ENCODE data around the gene UBL5.

UBL5 gene

DNA sequence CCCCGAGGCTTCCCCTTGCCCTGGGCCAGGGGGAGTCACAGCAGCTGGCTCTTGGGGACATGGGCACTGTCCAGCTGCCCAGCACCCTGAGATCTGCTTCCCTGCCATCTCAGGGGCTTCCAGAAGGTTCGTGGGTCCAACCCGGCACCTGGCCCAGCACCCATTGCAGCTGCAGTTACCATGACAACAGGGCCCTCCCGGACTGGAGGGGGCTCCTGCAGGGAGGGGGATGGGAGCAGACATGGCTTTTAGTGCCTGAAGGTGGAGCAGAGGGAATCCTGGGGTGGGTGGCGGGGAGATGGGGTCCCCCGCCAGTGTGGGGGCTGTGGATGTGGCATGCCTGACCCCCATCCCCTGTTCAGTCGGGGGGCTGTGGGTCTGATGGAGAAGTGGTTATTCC, 22.1 kb downstream of the UBL5 start:
- H3K9ac ChIP-seq (ENCODE audit: low read length in 5 of 5): no peak overlapping the region

DNA sequence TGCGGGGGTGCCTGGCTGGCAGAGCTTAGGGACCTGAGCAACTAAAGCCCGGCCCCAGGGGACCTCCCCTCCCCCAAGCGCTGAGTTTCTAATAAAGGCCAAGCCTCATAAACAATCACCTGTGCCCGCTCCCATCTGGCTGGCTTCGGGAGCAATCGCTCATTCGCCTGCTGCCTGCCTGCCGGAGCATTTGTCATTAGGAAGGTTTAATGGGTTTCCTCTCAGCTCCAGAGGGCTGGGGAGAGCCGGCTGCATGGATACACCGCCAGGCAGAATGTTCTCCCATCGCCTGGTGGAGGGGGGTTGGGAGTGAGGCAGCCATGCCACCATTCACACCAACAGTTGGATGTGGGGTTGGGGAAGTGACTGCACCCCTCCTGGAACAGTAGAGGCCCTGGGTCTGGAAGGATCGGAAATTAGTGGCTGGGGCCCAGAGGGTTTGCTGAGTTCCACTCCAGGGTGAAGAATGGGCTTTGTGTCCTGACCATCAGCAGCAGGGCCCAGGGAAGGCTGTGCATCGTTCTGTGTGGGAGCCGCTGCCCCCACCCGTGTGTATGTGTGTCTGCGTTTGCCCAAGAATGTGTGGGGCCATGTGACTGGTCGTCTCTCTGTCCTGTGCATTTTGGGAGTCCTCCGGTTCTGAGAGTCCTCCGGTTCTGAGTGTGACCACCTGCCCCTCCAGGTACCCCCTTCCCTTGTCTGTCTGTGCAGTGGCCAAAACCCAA, 22.7 kb downstream of the UBL5 start:
- no peak overlapping the region for H3K9ac ChIP-seq (ENCODE audit: low read length in 5 of 5)
- H3K27me3 ChIP-seq (ENCODE audit: control insufficient read depth in 5 of 5, insufficient read depth in 4 of 5, low read length in 5 of 5): no peaks in the 10 kb centered on the region
- H3K4me1 ChIP-seq (ENCODE audit: control insufficient read depth in 5 of 5, insufficient read depth in 5 of 5, low read length in 5 of 5): peaks cover 0 to 28% (median 16%) of the 10 kb centered on the region in 5 donors
- H3K4me3 ChIP-seq (ENCODE audit: low read depth in 1 of 5, low read length in 5 of 5): no peak overlapping the region
- no peaks in the 10 kb centered on the region for H3K9me3 ChIP-seq (ENCODE audit: control insufficient read depth in 5 of 5, low read length in 5 of 5)
- no peak overlapping the region for H3K27ac ChIP-seq (ENCODE audit: low read depth, low read length)
- H3K36me3 ChIP-seq (ENCODE audit: control insufficient read depth in 5 of 5, insufficient read depth in 5 of 5, low read length in 5 of 5): peaks cover 0 to 71% (median 39%) of the 10 kb centered on the region in 5 donors

More for the DNA sequence above, 22.1 kb downstream of the UBL5 start:
- H3K4me3 ChIP-seq (ENCODE audit: low read depth in 1 of 5, low read length in 5 of 5): no peak overlapping the region
- peaks cover 0 to 28% (median 16%) of the 10 kb centered on the region in 5 donors for H3K4me1 ChIP-seq (ENCODE audit: control insufficient read depth in 5 of 5, insufficient read depth in 5 of 5, low read length in 5 of 5)
- H3K9me3 ChIP-seq (ENCODE audit: control insufficient read depth in 5 of 5, low read length in 5 of 5): no peaks in the 10 kb centered on the region
- no peaks in the 10 kb centered on the region for H3K27me3 ChIP-seq (ENCODE audit: control insufficient read depth in 5 of 5, insufficient read depth in 4 of 5, low read length in 5 of 5)
- H3K36me3 ChIP-seq (ENCODE audit: control insufficient read depth in 5 of 5, insufficient read depth in 5 of 5, low read length in 5 of 5): peaks cover 0 to 75% (median 42%) of the 10 kb centered on the region in 5 donors
- H3K27ac ChIP-seq (ENCODE audit: low read depth, low read length): no peak overlapping the region

DNA sequence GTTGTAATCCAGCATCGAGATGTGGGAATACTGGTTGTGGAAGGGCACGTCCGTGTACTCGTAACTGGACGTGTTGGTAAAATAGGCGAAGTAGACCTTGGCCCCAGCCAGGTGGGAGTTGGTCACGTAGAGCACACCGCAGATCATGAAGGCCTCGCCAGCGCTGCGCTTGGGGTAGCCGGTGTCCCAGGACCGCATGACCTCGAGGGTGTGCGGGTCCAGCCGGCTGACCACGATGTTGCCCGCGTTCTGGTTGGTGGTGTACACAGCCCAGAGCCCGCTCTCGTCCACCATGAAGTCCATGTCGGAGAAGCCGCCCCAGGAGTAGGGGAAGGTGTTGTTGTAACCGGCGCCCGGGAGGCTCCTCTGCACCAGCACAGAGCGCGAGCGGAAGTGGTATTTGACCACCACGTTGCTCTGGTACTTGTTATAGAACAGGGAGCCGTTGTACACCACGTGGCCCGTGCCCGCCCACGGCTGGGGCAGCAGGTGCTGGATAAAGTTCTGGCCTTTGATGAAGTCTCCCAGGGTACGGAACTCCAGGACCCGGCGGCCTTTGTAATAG, 26.6 kb downstream of the UBL5 start:
- H3K4me1 ChIP-seq (ENCODE audit: control insufficient read depth in 5 of 5, insufficient read depth in 5 of 5, low read length in 5 of 5): peaks cover 0 to 11% (median 2%) of the 10 kb centered on the region in 5 donors
- no peaks in the 10 kb centered on the region for H3K9me3 ChIP-seq (ENCODE audit: control insufficient read depth in 5 of 5, low read length in 5 of 5)
- no peak overlapping the region for H3K4me3 ChIP-seq (ENCODE audit: low read depth in 1 of 5, low read length in 5 of 5)
- no peak overlapping the region for H3K27ac ChIP-seq (ENCODE audit: low read depth, low read length)
- no peak overlapping the region for H3K9ac ChIP-seq (ENCODE audit: low read length in 5 of 5)
- H3K27me3 ChIP-seq (ENCODE audit: control insufficient read depth in 5 of 5, insufficient read depth in 4 of 5, low read length in 5 of 5): no peaks in the 10 kb centered on the region
- H3K36me3 ChIP-seq (ENCODE audit: control insufficient read depth in 5 of 5, insufficient read depth in 5 of 5, low read length in 5 of 5): peaks cover 0 to 52% (median 38%) of the 10 kb centered on the region in 5 donors

DNA sequence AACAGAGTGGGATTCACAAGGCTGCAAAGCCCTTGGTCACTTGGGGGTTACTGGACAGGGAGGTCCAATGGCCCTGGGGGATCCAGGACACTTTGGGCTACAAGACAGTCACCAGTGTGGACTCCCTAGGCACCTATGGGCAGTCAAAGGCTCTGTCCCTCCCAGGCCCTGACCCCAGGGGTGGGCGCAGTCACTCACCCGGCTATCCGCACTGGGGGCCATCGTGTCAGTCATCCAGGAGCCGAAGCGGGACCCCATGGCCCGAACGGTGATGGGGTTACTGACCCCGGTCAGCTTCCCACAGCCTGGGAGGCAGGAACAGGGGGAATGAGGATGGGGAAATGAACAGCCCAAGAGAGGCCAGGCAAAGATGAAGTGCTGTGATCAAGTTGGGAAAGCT, 28.9 kb downstream of the UBL5 start:
- peaks cover 0 to 11% (median 2%) of the 10 kb centered on the region in 5 donors for H3K4me1 ChIP-seq (ENCODE audit: control insufficient read depth in 5 of 5, insufficient read depth in 5 of 5, low read length in 5 of 5)
- H3K36me3 ChIP-seq (ENCODE audit: control insufficient read depth in 5 of 5, insufficient read depth in 5 of 5, low read length in 5 of 5): peaks cover 0 to 39% (median 31%) of the 10 kb centered on the region in 5 donors
- H3K9me3 ChIP-seq (ENCODE audit: control insufficient read depth in 5 of 5, low read length in 5 of 5): no peaks in the 10 kb centered on the region

DNA sequence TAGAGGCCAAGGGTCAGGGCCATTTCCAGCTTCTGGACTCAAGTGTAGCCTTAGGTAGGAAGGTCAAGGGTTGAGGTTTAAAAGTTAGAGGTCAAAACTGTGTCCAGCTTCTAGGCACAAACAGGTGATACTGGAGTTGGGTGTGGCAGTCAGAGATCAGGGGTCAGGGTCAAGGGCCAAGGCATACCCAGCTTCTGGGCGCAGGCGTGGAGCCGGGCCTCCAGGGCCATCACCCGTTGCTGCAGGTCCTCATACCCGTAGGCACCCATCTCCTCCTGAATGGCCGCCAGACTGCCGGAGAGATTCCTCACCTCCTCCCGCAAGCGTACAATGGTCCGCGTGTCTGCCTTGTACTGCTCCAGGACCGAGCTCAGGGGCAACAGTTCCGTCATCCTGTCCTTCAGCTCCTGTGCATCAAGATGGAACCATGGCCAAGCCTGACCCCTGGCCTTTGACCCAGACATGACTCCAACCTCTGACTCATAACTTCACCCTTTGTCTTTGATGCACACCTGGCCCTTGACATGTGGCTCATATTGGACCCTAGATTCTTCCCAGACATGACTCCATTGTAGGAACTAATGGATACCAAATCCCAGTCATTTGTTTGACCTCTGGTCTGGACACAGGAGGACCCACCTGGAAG, 29.5 kb downstream of the UBL5 start:
- H3K27ac ChIP-seq (ENCODE audit: low read depth, low read length): no peak overlapping the region
- no peaks in the 10 kb centered on the region for H3K9me3 ChIP-seq (ENCODE audit: control insufficient read depth in 5 of 5, low read length in 5 of 5)
- H3K9ac ChIP-seq (ENCODE audit: low read length in 5 of 5): no peak overlapping the region

More for the DNA sequence above, 28.9 kb downstream of the UBL5 start:
- Histone ChIP-seq H3K9ac (ENCODE audit: low read length in 5 of 5) (no peak overlapping the region), H3K27me3 (ENCODE audit: control insufficient read depth in 5 of 5, insufficient read depth in 4 of 5, low read length in 5 of 5) (no peaks in the 10 kb centered on the region), H3K4me3 (ENCODE audit: low read depth in 1 of 5, low read length in 5 of 5) (no peak overlapping the region), H3K27ac (ENCODE audit: low read depth, low read length) (no peak overlapping the region)

DNA sequence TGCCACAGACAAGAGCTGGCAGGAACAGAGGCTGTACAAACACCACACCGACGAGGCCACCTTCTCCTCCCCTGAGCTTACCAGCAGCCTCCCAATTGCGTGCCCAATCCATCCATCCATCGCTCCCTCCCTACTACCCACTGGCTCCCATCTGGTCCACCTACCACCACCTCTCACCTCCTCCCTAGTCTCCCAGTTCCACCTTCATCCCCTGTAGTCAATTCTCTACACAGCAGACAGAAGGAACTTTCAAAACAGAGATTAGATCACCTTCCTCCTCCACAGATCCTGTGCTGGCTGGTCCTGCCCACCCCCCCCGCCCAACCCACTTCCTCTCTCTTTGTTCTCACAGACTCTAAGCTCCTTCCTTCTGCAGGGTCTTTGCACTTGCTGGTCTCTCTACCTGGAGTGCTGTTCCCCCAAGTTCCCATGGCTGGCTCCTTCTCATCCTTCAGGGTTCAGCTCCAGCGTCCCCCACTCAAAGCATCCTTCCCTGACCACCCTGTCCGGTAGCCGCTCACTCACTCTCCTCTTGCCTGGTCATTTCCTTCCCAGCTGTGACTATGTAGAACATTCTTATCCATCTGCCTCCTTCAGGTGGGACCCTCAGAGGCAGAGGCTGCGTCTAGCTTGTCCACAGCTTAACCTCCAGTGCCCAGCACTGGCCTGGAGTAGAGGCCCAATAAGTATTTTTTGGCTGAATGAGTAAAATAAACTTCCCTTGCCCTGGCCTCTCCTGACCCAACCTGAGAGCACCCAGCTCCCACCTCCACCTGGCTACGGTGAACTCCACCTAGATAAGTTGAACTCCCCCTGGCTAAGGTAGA, 30.4 kb downstream of the UBL5 start:
- no peaks in the 10 kb centered on the region for H3K9me3 ChIP-seq (ENCODE audit: control insufficient read depth in 5 of 5, low read length in 5 of 5)
- H3K36me3 ChIP-seq (ENCODE audit: control insufficient read depth in 5 of 5, insufficient read depth in 5 of 5, low read length in 5 of 5): peaks cover 0 to 37% (median 26%) of the 10 kb centered on the region in 5 donors
- H3K4me3 ChIP-seq (ENCODE audit: low read depth in 1 of 5, low read length in 5 of 5): no peak overlapping the region
- H3K27me3 ChIP-seq (ENCODE audit: control insufficient read depth in 5 of 5, insufficient read depth in 4 of 5, low read length in 5 of 5): no peaks in the 10 kb centered on the region
- H3K9ac ChIP-seq (ENCODE audit: low read length in 5 of 5): no peak overlapping the region
- H3K27ac ChIP-seq (ENCODE audit: low read depth, low read length): no peak overlapping the region
- H3K4me1 ChIP-seq (ENCODE audit: control insufficient read depth in 5 of 5, insufficient read depth in 5 of 5, low read length in 5 of 5): peaks cover 0 to 11% (median 2%) of the 10 kb centered on the region in 5 donors

More for the DNA sequence above, 29.5 kb downstream of the UBL5 start:
- H3K4me3 ChIP-seq (ENCODE audit: low read depth in 1 of 5, low read length in 5 of 5): no peak overlapping the region
- H3K4me1 ChIP-seq (ENCODE audit: control insufficient read depth in 5 of 5, insufficient read depth in 5 of 5, low read length in 5 of 5): peaks cover 0 to 11% (median 2%) of the 10 kb centered on the region in 5 donors
- no peaks in the 10 kb centered on the region for H3K27me3 ChIP-seq (ENCODE audit: control insufficient read depth in 5 of 5, insufficient read depth in 4 of 5, low read length in 5 of 5)
- peaks cover 0 to 36% (median 26%) of the 10 kb centered on the region in 5 donors for H3K36me3 ChIP-seq (ENCODE audit: control insufficient read depth in 5 of 5, insufficient read depth in 5 of 5, low read length in 5 of 5)

DNA sequence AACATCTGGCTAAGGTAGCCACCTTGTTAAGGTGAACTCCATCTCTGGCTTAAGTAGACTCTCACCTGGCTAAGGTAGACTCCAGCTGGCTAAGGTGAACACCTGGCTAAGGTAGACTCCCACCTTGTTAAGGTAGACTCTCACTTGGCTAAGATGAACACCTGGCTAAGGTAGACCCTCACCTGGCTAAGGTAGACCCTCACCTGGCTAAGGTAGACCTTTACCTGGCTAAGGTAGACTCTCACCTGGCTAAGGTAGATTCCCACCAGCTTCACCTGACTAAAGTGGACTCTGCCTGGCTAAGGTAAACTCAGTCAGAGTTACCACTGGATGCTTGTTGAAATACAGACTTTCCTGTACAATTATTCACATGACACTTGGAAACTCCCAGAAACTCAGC, 31.0 kb downstream of the UBL5 start:
- Histone ChIP-seq H3K27ac (ENCODE audit: low read depth, low read length) (no peak overlapping the region), H3K4me3 (ENCODE audit: low read depth in 1 of 5, low read length in 5 of 5) (no peak overlapping the region)

DNA sequence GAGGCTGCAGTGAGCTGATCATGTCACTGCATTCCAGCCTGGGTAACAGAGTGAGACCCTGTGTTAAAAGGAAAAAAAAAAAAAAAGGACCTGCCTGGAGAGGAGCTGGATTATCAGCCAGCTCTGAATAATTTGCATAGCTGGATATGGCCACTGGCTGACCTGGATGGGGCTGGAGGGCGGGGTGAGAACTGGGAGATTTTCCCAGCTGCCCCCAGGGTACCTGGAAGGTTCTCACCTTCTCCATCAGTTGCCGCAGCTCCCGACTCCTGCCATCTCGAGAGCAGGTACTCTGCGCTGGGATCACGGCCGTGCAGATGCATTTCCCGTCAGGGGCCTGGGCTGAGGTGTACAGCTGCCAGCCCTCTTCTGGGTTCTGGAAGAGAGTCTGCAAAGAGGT, 32.7 kb downstream of the UBL5 start:
- no peak overlapping the region for H3K4me3 ChIP-seq (ENCODE audit: low read depth in 1 of 5, low read length in 5 of 5)
- no peak overlapping the region for H3K9ac ChIP-seq (ENCODE audit: low read length in 5 of 5)
- peaks cover 0 to 27% (median 18%) of the 10 kb centered on the region in 5 donors for H3K36me3 ChIP-seq (ENCODE audit: control insufficient read depth in 5 of 5, insufficient read depth in 5 of 5, low read length in 5 of 5)
- peaks cover 0 to 11% (median 2%) of the 10 kb centered on the region in 5 donors for H3K4me1 ChIP-seq (ENCODE audit: control insufficient read depth in 5 of 5, insufficient read depth in 5 of 5, low read length in 5 of 5)
- no peak overlapping the region for H3K27ac ChIP-seq (ENCODE audit: low read depth, low read length)
- no peaks in the 10 kb centered on the region for H3K27me3 ChIP-seq (ENCODE audit: control insufficient read depth in 5 of 5, insufficient read depth in 4 of 5, low read length in 5 of 5)
- no peaks in the 10 kb centered on the region for H3K9me3 ChIP-seq (ENCODE audit: control insufficient read depth in 5 of 5, low read length in 5 of 5)

More for the DNA sequence above, 31.0 kb downstream of the UBL5 start:
- Histone ChIP-seq H3K4me1 (ENCODE audit: control insufficient read depth in 5 of 5, insufficient read depth in 5 of 5, low read length in 5 of 5) (peaks cover 0 to 11% (median 0%) of the 10 kb centered on the region in 5 donors), H3K9ac (ENCODE audit: low read length in 5 of 5) (no peak overlapping the region), H3K36me3 (ENCODE audit: control insufficient read depth in 5 of 5, insufficient read depth in 5 of 5, low read length in 5 of 5) (peaks cover 0 to 38% (median 26%) of the 10 kb centered on the region in 5 donors), H3K9me3 (ENCODE audit: control insufficient read depth in 5 of 5, low read length in 5 of 5) (no peaks in the 10 kb centered on the region), H3K27me3 (ENCODE audit: control insufficient read depth in 5 of 5, insufficient read depth in 4 of 5, low read length in 5 of 5) (no peaks in the 10 kb centered on the region)

DNA sequence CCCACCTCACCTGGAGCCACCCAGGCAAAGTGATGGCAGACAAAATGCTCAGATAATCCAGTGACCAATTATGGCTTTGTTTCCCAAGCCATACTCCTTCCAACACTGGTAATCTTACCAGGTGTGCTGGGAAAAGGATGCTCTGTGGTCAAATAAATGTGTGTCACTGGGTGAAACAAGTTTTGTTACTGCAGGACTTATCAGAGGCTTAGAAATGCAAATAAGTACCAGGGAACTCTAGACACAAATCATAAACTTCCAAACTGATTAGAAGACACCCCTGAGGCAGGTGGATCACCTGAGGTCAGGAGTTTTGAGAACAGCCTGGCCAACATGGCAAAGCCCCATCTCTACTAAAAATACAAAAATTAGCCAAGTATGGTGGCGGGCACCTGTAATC, 33.8 kb downstream of the UBL5 start:
- H3K36me3 ChIP-seq (ENCODE audit: control insufficient read depth in 5 of 5, insufficient read depth in 5 of 5, low read length in 5 of 5): peaks cover 0 to 21% (median 14%) of the 10 kb centered on the region in 5 donors
- no peaks in the 10 kb centered on the region for H3K27me3 ChIP-seq (ENCODE audit: control insufficient read depth in 5 of 5, insufficient read depth in 4 of 5, low read length in 5 of 5)
- H3K4me1 ChIP-seq (ENCODE audit: control insufficient read depth in 5 of 5, insufficient read depth in 5 of 5, low read length in 5 of 5): peaks cover 0 to 21% (median 11%) of the 10 kb centered on the region in 5 donors
- no peaks in the 10 kb centered on the region for H3K9me3 ChIP-seq (ENCODE audit: control insufficient read depth in 5 of 5, low read length in 5 of 5)
- no peak overlapping the region for H3K4me3 ChIP-seq (ENCODE audit: low read depth in 1 of 5, low read length in 5 of 5)
- no peak overlapping the region for H3K27ac ChIP-seq (ENCODE audit: low read depth, low read length)
- no peak overlapping the region for H3K9ac ChIP-seq (ENCODE audit: low read length in 5 of 5)

Measured in subcutaneous abdominal adipose tissue (tissue), 5 donors.